H9 (cell line): ENCODE measurements around the gene NGF. TPM values are rescaled to one million over a fixed set of nuclear protein-coding genes. Genes with fewer than 3 reads are reported as not detected.

Experiments used
- DNase-seq: peaks from one replicate; pipeline ENCODE4 v3.0.0-alpha.2; 2017
- H2AFZ ChIP-seq: one replicate; pipeline ENCODE4 v1.6.1; 2013; ENCODE audit warnings: mild to moderate bottlenecking, low read length, control low read depth, moderate library complexity
- H2AK5ac ChIP-seq: 2 replicates; pipeline ENCODE4 v1.6.1; 2013; ENCODE audit warnings: low read length, control low read depth, mixed read lengths; ENCODE audit not compliant: insufficient read length
- H2BK120ac ChIP-seq: one replicate; pipeline ENCODE4 v1.6.1; 2013; ENCODE audit warnings: low read depth, mild to moderate bottlenecking, low read length, control low read depth, inconsistent platforms; ENCODE audit not compliant: poor library complexity, severe bottlenecking
- H2BK12ac ChIP-seq: 2 replicates; pipeline ENCODE4 v1.6.1; 2013; ENCODE audit warnings: low read length, control low read depth, mixed read lengths, low read depth; ENCODE audit not compliant: insufficient read length
- H2BK15ac ChIP-seq: 2 replicates; pipeline ENCODE4 v1.6.1; 2013; ENCODE audit warnings: low read depth, low read length, control low read depth
- H2BK20ac ChIP-seq: one replicate; pipeline ENCODE4 v1.6.1; 2013; ENCODE audit warnings: low read depth, mild to moderate bottlenecking, low read length, control low read depth, inconsistent platforms; ENCODE audit not compliant: poor library complexity, severe bottlenecking
- H2BK5ac ChIP-seq: 2 replicates; pipeline ENCODE4 v1.6.1; 2013; ENCODE audit warnings: low read length, control low read depth, mixed read lengths; ENCODE audit not compliant: insufficient read length
- H3K14ac ChIP-seq: 2 replicates; pipeline ENCODE4 v1.6.1; 2013; ENCODE audit warnings: low read length, control low read depth; ENCODE audit not compliant: insufficient read depth
- H3K18ac ChIP-seq: 2 replicates; pipeline ENCODE4 v1.6.1; 2013; ENCODE audit warnings: low read depth, mild to moderate bottlenecking, mixed read lengths, low read length, control low read depth; ENCODE audit not compliant: insufficient read length
- H3K23ac ChIP-seq: 2 replicates; pipeline ENCODE4 v1.6.1; 2013; ENCODE audit warnings: low read length, control low read depth, mixed read lengths, low read depth; ENCODE audit not compliant: insufficient read length
- H3K23me2 ChIP-seq: 2 replicates; pipeline ENCODE4 v1.6.1; 2013; ENCODE audit warnings: low read depth, mild to moderate bottlenecking, mixed read lengths, low read length, control low read depth; ENCODE audit not compliant: insufficient read length, poor library complexity, severe bottlenecking
- H3K27ac ChIP-seq: 2 replicates; pipeline ENCODE4 v1.5.1; 2013; ENCODE audit warnings: low read length, control low read depth, mixed read lengths, low read depth; ENCODE audit not compliant: insufficient read length
- H3K27me3 ChIP-seq: 2 replicates; pipeline ENCODE4 v1.6.1; 2013; ENCODE audit warnings: low read length, control low read depth, inconsistent platforms; ENCODE audit not compliant: insufficient read depth
- H3K4ac ChIP-seq: 2 replicates; pipeline ENCODE4 v1.6.1; 2013; ENCODE audit warnings: low read depth, mild to moderate bottlenecking, control low read depth, inconsistent platforms, low read length, moderate library complexity
- H3K4me1 ChIP-seq: 2 replicates; pipeline ENCODE4 v1.6.1; 2013; ENCODE audit warnings: low read length, control low read depth, inconsistent platforms; ENCODE audit not compliant: insufficient read depth
- H3K4me2 ChIP-seq: 2 replicates; pipeline ENCODE4 v1.6.1; 2013; ENCODE audit warnings: low read length, control low read depth, mixed read lengths; ENCODE audit not compliant: insufficient read length, insufficient read depth
- H3K56ac ChIP-seq: 2 replicates; pipeline ENCODE4 v1.6.1; 2013; ENCODE audit warnings: low read depth, mild to moderate bottlenecking, mixed read lengths, low read length, control low read depth; ENCODE audit not compliant: insufficient read length
- H3K79me1 ChIP-seq: 2 replicates; pipeline ENCODE4 v1.6.1; 2013; ENCODE audit warnings: low read depth, mild to moderate bottlenecking, moderate library complexity, low read length, control low read depth, inconsistent platforms; ENCODE audit not compliant: insufficient read depth, poor library complexity, severe bottlenecking
- H3K79me2 ChIP-seq: 2 replicates; pipeline ENCODE4 v1.6.1; 2013; ENCODE audit warnings: low read length, control low read depth, inconsistent platforms; ENCODE audit not compliant: insufficient read depth
- H3K9ac ChIP-seq: 2 replicates; pipeline ENCODE4 v1.6.1; 2013; ENCODE audit warnings: low read length, control low read depth, mixed read lengths; ENCODE audit not compliant: insufficient read length; ENCODE audit errors: extremely low read depth
- H3K9me3 ChIP-seq: one replicate; pipeline ENCODE4 v1.6.1; 2013; ENCODE audit warnings: low read depth, low read length, inconsistent platforms; ENCODE audit not compliant: control insufficient read depth
- H3T11ph ChIP-seq: one replicate; pipeline ENCODE4 v1.6.1; 2013; ENCODE audit warnings: mild to moderate bottlenecking, low read length, control low read depth, inconsistent platforms
- H4K20me1 ChIP-seq: one replicate; pipeline ENCODE4 v1.6.1; 2013; ENCODE audit not compliant: control insufficient read depth, insufficient read length, insufficient read depth
- H4K5ac ChIP-seq: 2 replicates; pipeline ENCODE4 v1.6.1; 2013; ENCODE audit warnings: low read depth, mild to moderate bottlenecking, mixed read lengths, low read length, control low read depth; ENCODE audit not compliant: insufficient read length
- H4K8ac ChIP-seq: replicated peaks from 2 replicates; pipeline ENCODE4 v1.6.1; 2013; ENCODE audit warnings: low read length, control low read depth, mixed read lengths, low read depth; ENCODE audit not compliant: insufficient read length
- H4K91ac ChIP-seq: 2 replicates; pipeline ENCODE4 v1.6.1; 2013; ENCODE audit warnings: low read depth, mild to moderate bottlenecking, moderate library complexity, mixed read lengths, low read length, control low read depth; ENCODE audit not compliant: insufficient read length
- H3K27ac Mint-ChIP-seq, 3 experiments: 2 replicates in 2 of 3; 3 replicates in 1 of 3; pipeline ENCODE4 v1.8.0; 2020 to 2021; ENCODE audit warnings: mixed read lengths in 3 of 3, mild to moderate bottlenecking in 1 of 3, moderate library complexity in 1 of 3
- H3K27me3 Mint-ChIP-seq: 2 replicates; pipeline ENCODE4 v1.8.0; 2021; ENCODE audit warnings: low read depth, mild to moderate bottlenecking, moderate library complexity, mixed read lengths
- H3K36me3 Mint-ChIP-seq, 3 experiments: 2 replicates in 2 of 3; 3 replicates in 1 of 3; pipeline ENCODE4 v1.8.0; 2020 to 2021; ENCODE audit warnings: low read depth in 3 of 3, mixed read lengths in 3 of 3; ENCODE audit not compliant: insufficient read depth in 1 of 3
- H3K4me1 Mint-ChIP-seq, 2 experiments: 2 replicates each; pipeline ENCODE4 v1.8.0; 2020; ENCODE audit warnings: mixed read lengths in 2 of 2
- H3K4me3 Mint-ChIP-seq, 2 experiments: 2 replicates in 1 of 2; 3 replicates in 1 of 2; pipeline ENCODE4 v1.8.0; 2020 to 2021; ENCODE audit warnings: mild to moderate bottlenecking in 2 of 2, mixed read lengths in 2 of 2, moderate library complexity in 1 of 2
- H3K9me3 Mint-ChIP-seq, 2 experiments: 2 replicates in 1 of 2; 3 replicates in 1 of 2; pipeline ENCODE4 v1.8.0; 2020; ENCODE audit warnings: mild to moderate bottlenecking in 2 of 2, mixed read lengths in 2 of 2, moderate library complexity in 1 of 2
- whole genome bisulfite sequencing: extraction: QIAGEN DNeasy Blood & Tissue Kit; methylation state at CpG from one replicate; pipeline ENCODE4 v1.1.7; 2013; ENCODE audit warnings: missing lambda C conversion rate, low lambda C conversion rate, mixed read lengths; ENCODE audit not compliant: insufficient read length; ENCODE audit errors: extremely low coverage; 5-methylcytosine and 5-hydroxymethylcytosine counted together
- total RNA-seq: library from RNA; stranded (reverse); gene quantifications from 2 replicates; pipeline ENCODE4 v1.2.1, GENCODE V29; 2021
- TF ChIP-seq, protein P1 (sequence below): fragments of 200-600 bp; sonication (generic); conservative IDR thresholded peaks from 3 replicates; pipeline ENCODE4 v1.8.0; 2021; ENCODE audit warnings: antibody characterized with exemption, mild to moderate bottlenecking

The NGF gene
- total RNA-seq, 1 experiment from 2014 or later, result 0.22 TPM

DNA sequence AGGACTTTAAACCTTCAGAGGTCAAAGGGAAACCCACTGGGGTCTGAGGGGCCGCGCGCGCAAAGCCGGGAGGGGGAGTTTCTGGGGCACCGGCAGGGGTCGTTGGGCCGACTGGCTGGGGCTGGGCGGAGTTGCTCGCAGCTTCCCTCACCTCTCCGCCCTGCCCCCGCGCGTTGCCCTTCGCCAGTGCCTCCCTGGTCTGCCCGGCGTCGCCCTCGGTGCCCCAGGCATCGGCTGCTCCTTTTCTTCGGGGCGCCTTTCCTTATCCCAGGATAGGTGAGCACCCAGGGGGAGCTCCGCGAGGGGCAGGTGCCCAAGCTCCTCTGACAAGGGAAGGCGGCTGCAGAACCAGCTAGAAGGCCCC is 390 bp upstream of the NGF start:
- peak overlapping the region; percentile 78 for H3K4me2 ChIP-seq
- peak overlapping the region; percentile 77 to 91 for H3K4me3 Mint-ChIP-seq

More for the DNA sequence above, 390 bp upstream of the NGF start:
- Mint-ChIP-seq H3K36me3 (no peaks in the 10 kb centered on the region), H3K4me1 (peaks cover 9 to 19% of the 10 kb centered on the region in 2 experiments), H3K27ac (no peak overlapping the region), H3K9me3 (no peaks in the 10 kb centered on the region), H3K27me3 (peaks cover 86% of the 10 kb centered on the region)
- Histone ChIP-seq H3K18ac (no peak overlapping the region), H3K4me1 (no peaks in the 10 kb centered on the region), H2AFZ (no peak overlapping the region), H3T11ph (no peak overlapping the region), H3K9me3 (no peaks in the 10 kb centered on the region), H2AK5ac (no peak overlapping the region), H2BK120ac (no peak overlapping the region), H4K20me1 (peaks cover 3% of the 10 kb centered on the region), H2BK15ac (no peak overlapping the region), H3K4ac (no peak overlapping the region), H3K27me3 (peaks cover 18% of the 10 kb centered on the region; the same call in 1 of the 2 replicates), H2BK5ac (no peak overlapping the region), H4K8ac (no peak overlapping the region), H3K79me1 (no peaks in the 10 kb centered on the region), H3K23me2 (peaks cover 11% of the 10 kb centered on the region), H3K23ac (no peak overlapping the region), H3K9ac (no peak overlapping the region), H2BK12ac (no peak overlapping the region), H4K91ac (no peak overlapping the region), H2BK20ac (no peak overlapping the region), H3K14ac (no peak overlapping the region), H3K79me2 (no peaks in the 10 kb centered on the region), H3K56ac (no peak overlapping the region), H4K5ac (no peak overlapping the region), H3K27ac (no peak overlapping the region)
- TF ChIP-seq, protein P1, sequence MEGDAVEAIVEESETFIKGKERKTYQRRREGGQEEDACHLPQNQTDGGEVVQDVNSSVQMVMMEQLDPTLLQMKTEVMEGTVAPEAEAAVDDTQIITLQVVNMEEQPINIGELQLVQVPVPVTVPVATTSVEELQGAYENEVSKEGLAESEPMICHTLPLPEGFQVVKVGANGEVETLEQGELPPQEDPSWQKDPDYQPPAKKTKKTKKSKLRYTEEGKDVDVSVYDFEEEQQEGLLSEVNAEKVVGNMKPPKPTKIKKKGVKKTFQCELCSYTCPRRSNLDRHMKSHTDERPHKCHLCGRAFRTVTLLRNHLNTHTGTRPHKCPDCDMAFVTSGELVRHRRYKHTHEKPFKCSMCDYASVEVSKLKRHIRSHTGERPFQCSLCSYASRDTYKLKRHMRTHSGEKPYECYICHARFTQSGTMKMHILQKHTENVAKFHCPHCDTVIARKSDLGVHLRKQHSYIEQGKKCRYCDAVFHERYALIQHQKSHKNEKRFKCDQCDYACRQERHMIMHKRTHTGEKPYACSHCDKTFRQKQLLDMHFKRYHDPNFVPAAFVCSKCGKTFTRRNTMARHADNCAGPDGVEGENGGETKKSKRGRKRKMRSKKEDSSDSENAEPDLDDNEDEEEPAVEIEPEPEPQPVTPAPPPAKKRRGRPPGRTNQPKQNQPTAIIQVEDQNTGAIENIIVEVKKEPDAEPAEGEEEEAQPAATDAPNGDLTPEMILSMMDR, result peak; percentile 45; the same call in 1 of the 3 replicates
- DNase-seq, result peak; percentile 77
- no CpG with 5 or more reads among the region's 25 CpGs for WGBS
